ENCODE data around the gene LYPD8.

LYPD8 gene

DNA sequence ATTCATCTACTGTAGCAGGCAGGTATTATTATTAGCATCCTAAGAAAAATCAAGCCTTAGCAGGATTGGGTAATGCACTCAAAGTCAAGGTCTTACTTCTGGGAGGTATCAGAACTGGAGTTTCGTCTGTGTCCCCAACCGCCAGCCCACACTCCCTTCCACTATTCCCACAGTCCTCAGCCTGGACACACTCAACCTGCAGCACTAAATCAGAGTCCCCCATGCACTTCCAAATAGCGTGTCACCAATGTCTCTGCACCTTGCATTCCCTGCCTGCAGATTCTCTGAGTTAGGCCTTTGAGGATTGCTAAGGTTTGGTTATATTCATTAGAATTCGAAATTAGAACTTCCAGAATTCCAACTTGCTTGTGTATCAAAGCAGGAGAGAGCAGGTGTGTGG is 3.9 kb downstream of the LYPD8 start:
- H3K36me3 Mint-ChIP-seq (ENCODE audit: low read depth), result no peaks in the 10 kb centered on the region
- H3K4me1 Mint-ChIP-seq (ENCODE audit: low read depth), result peaks cover 8% of the 10 kb centered on the region
- no peaks in the 10 kb centered on the region for H3K9me3 Mint-ChIP-seq
- H3K27ac Mint-ChIP-seq, result no peak overlapping the region
- no peaks in the 10 kb centered on the region for H3K27me3 Mint-ChIP-seq (ENCODE audit: low read depth)
- no peak overlapping the region for H3K4me3 Mint-ChIP-seq

DNA sequence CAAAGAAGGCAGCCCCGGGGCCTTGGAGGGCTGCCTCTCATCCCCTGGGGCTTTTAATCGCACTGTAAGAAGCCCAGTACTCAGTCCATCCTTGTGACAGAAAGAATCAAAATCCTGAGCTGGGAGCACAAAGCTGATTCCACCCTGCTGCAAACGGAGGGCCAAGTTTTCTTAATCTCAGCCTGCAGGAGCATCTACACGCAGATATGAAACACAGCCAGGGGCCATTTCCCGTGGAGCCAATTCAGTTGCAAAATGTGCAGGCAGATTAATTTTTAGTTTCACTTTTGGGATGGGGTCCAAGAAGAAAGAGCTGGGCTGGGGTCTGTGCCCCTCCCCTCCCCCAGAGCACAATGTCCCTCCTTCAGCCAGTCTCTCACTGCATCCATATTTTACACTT is 4.4 kb downstream of the LYPD8 start:
- Mint-ChIP-seq H3K9me3 (no peaks in the 10 kb centered on the region), H3K27ac (no peak overlapping the region), H3K27me3 (ENCODE audit: low read depth) (no peaks in the 10 kb centered on the region), H3K4me3 (no peak overlapping the region), H3K36me3 (ENCODE audit: low read depth) (no peaks in the 10 kb centered on the region), H3K4me1 (ENCODE audit: low read depth) (peaks cover 8% of the 10 kb centered on the region)

DNA sequence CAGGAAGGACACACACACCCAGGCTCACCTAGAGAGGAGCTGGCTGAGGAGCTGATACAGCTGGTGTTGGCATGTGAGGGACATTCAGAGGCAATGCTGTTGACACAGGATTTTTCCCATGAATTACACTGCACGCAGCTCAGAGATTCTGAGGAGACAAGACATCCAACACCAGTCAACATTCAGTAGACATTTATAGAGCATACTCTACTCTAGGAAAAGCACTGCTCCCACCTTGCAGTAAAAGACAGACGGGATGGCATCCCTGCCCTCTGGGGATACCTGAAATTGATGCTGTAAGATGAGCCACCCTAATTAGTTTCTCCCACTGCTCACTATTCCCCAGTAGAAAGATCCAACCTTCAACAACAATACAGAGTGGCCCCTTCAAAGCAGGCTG is 5.1 kb downstream of the LYPD8 start:
- Mint-ChIP-seq H3K4me1 (ENCODE audit: low read depth) (peaks cover 8% of the 10 kb centered on the region), H3K27ac (no peak overlapping the region), H3K4me3 (no peak overlapping the region), H3K36me3 (ENCODE audit: low read depth) (no peaks in the 10 kb centered on the region), H3K9me3 (no peaks in the 10 kb centered on the region), H3K27me3 (ENCODE audit: low read depth) (no peaks in the 10 kb centered on the region)

DNA sequence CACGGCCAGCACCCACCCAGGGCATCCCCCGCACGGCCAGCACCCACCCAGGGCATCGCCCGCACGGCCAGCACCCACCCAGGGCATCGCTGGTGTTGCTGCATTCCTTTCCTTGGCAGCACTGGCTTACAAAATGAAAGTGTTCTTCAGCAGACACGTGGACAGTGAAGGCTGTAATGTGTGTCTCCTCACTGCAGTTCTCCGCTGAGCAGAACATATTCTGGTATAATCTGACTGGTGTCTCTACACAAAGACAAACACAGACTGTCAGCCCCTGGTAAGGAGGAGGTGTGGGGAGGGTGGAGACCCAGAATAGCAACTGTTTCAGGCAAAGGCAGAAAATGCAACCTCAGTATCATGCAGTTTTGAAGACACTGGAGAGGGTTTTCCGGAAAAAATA is 7.3 kb downstream of the LYPD8 start:
- Mint-ChIP-seq H3K9me3 (no peaks in the 10 kb centered on the region), H3K27ac (no peak overlapping the region), H3K4me3 (no peak overlapping the region), H3K36me3 (ENCODE audit: low read depth) (no peaks in the 10 kb centered on the region), H3K4me1 (ENCODE audit: low read depth) (peaks cover 8% of the 10 kb centered on the region), H3K27me3 (ENCODE audit: low read depth) (no peaks in the 10 kb centered on the region)

DNA sequence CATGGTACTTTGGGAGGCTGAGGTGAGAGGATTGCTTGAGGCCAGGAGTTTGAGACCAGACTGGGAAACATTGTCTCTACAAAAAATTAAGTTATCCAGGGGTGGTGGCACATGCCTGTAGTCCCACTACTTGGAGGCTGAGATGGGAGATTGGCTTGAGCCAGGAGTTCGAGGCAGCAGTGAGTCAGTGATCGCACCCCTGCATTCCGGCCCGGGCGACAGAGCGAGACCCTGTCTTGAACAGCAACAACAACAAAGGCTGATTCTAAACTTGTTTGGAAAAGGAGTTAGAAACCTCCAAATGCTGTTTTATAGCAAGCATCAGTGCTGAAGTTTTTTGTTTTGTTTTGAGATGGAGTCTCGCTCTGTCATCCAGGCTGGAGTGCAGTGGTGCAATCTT is 14.7 kb downstream of the LYPD8 start:
- no peak overlapping the region for H3K27ac Mint-ChIP-seq
- H3K27me3 Mint-ChIP-seq (ENCODE audit: low read depth), result no peaks in the 10 kb centered on the region
- no peaks in the 10 kb centered on the region for H3K36me3 Mint-ChIP-seq (ENCODE audit: low read depth)
- H3K9me3 Mint-ChIP-seq, result no peaks in the 10 kb centered on the region
- no peaks in the 10 kb centered on the region for H3K4me1 Mint-ChIP-seq (ENCODE audit: low read depth)
- no peak overlapping the region for H3K4me3 Mint-ChIP-seq

DNA sequence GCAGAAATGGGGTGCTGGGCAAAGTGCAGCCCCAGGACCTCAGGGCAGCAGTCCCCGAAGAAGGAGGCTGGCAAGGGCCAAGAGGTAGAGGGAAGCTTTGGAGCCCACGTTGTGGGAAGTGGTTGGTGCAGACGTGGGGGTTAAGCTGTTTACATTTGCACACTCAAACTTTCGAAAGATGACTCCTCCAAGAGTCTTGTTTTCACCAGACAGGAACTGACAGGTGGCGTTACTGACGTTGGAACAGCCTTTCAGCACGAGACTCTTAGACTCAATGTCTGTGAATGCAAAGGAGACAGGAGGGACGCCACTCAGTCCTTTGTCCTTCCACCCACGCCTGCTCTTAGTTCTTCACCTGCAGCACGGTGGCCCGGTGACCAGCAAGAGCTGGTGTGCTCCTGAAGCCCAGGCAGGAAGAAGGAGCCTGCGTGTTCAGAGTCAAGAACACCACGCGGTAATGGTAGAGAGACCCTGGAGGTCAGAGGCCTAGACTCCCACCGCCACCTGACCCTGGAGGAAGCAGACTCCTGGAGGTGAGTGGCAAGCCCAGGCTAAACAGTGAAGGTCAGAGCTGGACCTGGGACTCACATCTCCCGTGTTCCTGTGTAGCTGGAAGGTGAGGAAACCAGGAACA is 15.9 kb downstream of the LYPD8 start:
- no peak overlapping the region for H3K4me3 Mint-ChIP-seq
- no peak overlapping the region for H3K27ac Mint-ChIP-seq
- H3K4me1 Mint-ChIP-seq (ENCODE audit: low read depth), result no peaks in the 10 kb centered on the region

DNA sequence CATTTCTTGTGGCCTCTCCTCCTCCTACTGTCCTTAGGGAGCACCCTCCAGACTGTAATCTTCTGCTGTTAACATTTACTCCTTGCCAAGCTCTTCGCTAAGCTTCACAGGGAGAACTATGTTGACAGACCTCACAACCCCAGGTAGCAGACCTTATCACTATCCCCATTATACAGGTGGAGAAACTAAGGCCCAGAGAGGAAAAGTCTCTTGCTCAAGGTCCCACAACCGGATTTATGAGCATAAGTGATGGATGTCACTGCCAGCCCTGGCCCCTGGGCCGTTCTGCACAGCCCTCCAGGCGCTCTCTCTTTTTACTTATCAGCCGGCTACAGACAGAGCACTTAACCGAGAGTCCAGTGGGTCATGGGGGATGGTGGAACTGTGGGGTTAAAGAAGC is 18.1 kb downstream of the LYPD8 start:
- Mint-ChIP-seq H3K27me3 (ENCODE audit: low read depth) (no peaks in the 10 kb centered on the region), H3K9me3 (peaks cover 10% of the 10 kb centered on the region), H3K4me3 (no peak overlapping the region)

More for the DNA sequence above, 15.9 kb downstream of the LYPD8 start:
- H3K36me3 Mint-ChIP-seq (ENCODE audit: low read depth), result no peaks in the 10 kb centered on the region
- H3K9me3 Mint-ChIP-seq, result peaks cover 4% of the 10 kb centered on the region
- H3K27me3 Mint-ChIP-seq (ENCODE audit: low read depth), result no peaks in the 10 kb centered on the region

DNA sequence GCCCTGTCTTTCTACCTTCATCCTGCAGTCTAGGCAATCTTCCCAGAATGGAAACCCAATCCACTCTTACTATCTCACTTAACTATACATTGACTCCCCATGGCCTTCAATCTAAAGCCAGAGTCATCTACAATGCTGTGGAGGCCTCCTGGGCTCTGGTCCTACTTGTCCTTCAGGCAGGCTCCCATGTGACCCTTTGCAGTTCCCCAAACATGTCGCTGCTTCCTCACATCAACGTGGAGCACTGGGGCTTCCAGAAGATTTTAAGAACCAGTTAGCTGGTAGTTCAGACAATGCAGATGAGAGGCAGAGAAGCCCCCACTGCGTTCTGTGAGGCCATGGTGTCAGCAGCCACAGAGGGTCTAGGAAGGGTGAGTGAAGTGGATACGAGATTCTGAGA is 18.6 kb downstream of the LYPD8 start:
- H3K36me3 Mint-ChIP-seq (ENCODE audit: low read depth), result no peaks in the 10 kb centered on the region
- H3K4me1 Mint-ChIP-seq (ENCODE audit: low read depth), result no peaks in the 10 kb centered on the region
- no peak overlapping the region for H3K27ac Mint-ChIP-seq
- no peak overlapping the region for H3K4me3 Mint-ChIP-seq
- peaks cover 10% of the 10 kb centered on the region for H3K9me3 Mint-ChIP-seq
- no peaks in the 10 kb centered on the region for H3K27me3 Mint-ChIP-seq (ENCODE audit: low read depth)

More for the DNA sequence above, 18.1 kb downstream of the LYPD8 start:
- no peaks in the 10 kb centered on the region for H3K36me3 Mint-ChIP-seq (ENCODE audit: low read depth)
- no peak overlapping the region for H3K27ac Mint-ChIP-seq
- no peaks in the 10 kb centered on the region for H3K4me1 Mint-ChIP-seq (ENCODE audit: low read depth)

DNA sequence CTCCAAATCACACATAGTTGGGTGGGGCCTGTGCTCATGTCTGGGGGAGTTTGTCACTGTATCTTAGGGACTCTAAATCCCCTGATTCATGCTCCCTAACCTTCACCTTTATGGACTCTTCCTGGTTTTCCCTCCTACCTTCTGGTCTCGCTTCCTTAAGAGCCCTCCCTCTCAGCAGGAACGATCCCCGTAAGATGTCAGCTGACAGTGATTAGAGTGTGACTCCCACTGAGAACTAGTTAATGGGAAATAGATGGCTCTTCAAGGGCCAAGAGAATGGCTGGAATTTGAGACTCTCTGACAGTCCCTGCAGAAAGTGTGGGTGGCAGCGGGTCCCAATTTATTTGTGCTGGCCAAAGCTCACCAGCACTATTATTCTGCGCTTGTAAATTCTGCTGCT is 22.0 kb downstream of the LYPD8 start:
- Mint-ChIP-seq H3K27me3 (ENCODE audit: low read depth) (no peaks in the 10 kb centered on the region), H3K4me3 (no peak overlapping the region), H3K9me3 (peaks cover 10% of the 10 kb centered on the region), H3K4me1 (ENCODE audit: low read depth) (no peaks in the 10 kb centered on the region), H3K27ac (no peak overlapping the region), H3K36me3 (ENCODE audit: low read depth) (no peaks in the 10 kb centered on the region)

DNA sequence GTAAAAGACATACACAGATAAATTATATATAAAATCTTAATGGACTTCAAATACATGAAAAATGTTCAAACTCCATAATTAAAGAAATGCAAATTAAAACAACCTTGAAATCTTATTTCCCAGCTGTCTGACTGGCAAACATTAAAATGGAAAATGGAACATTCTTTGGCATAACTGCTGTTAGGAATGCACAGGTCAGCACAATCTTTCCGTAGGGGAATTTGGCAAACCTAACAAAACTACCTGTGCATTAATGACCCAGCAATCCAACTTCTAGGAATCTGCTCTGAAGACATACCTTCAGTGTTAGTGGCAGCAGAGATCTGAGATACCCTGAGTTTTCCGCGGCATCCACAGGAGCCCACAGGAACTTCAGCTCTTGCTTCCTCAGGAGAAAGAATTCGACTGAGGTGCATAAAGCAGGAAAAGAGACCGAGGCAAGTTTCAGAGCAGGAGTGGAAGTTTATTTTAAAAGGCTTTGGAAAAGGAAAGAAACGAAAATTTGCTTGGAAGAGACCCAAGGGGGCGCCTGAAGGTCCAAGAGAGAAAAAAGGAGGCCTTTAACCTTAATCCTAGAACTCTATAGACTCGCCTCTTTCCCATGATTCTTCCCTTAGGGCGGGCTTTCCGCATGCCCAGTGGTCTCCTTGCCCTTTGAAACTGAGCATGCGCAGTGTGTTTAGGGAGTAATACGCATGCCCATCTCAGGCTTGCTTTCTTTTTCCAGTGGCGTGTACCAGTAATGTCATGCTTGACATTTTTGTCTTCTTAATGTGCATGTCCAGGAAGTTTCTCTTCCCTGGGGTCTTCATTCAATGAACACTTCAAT is 24.8 kb downstream of the LYPD8 start:
- H3K27me3 Mint-ChIP-seq (ENCODE audit: low read depth), result no peaks in the 10 kb centered on the region

DNA sequence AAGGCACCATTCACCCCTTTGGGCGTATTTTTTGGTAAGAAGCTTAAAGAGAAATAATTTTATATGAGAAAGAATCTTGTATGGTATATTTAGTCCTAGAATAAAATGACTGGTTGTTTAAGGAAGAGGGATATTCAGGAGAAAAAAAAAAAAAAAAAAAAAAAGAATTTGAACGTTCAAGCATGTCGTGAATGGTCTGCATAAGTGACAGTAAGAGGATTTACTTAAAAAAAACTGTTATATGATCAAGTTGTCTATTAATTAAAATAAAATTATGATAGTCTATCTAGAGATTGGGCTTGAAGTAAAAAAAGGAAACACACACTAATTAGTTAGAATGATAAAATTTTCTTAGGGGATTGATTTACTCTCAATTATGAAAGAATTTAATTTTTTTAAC is 41.3 kb downstream of the LYPD8 start:
- no peak overlapping the region for H3K4me3 Mint-ChIP-seq
- peaks cover 21% of the 10 kb centered on the region for H3K9me3 Mint-ChIP-seq
- H3K27ac Mint-ChIP-seq, result no peak overlapping the region
- no peaks in the 10 kb centered on the region for H3K36me3 Mint-ChIP-seq (ENCODE audit: low read depth)
- H3K27me3 Mint-ChIP-seq (ENCODE audit: low read depth), result no peaks in the 10 kb centered on the region
- no peaks in the 10 kb centered on the region for H3K4me1 Mint-ChIP-seq (ENCODE audit: low read depth)

More for the DNA sequence above, 24.8 kb downstream of the LYPD8 start:
- H3K27ac Mint-ChIP-seq, result no peak overlapping the region
- no peak overlapping the region for H3K4me3 Mint-ChIP-seq
- no peaks in the 10 kb centered on the region for H3K4me1 Mint-ChIP-seq (ENCODE audit: low read depth)
- H3K36me3 Mint-ChIP-seq (ENCODE audit: low read depth), result no peaks in the 10 kb centered on the region
- H3K9me3 Mint-ChIP-seq, result peaks cover 10% of the 10 kb centered on the region

DNA sequence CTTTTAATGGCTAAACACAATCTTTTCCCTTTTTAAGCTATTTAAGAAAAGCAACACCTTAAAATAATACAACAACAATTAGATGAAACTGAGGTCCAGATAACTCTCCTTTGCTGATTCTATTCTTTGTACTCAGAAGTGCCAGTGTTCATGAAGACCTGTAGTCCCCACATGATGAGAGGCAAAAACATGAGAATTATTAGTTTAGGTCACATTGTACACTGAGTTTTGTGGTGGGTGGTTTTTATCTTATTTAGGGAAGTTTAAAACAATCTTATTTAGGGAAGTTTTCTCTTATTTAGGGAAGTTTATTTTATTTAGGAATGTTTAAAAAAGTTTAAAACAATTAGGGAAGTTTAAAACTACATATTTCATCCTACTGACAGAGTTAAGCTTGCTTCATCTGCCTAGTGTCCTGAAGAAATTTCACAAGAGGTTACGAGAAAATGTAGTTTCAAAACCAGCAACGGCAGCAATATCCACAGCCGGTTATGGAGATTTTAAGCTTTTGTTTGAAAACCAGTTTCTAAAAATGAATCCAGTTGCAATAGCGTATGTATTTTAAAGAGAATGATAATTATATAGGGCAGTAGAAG is 45.2 kb downstream of the LYPD8 start:
- no peak overlapping the region for H3K4me3 Mint-ChIP-seq
- H3K4me1 Mint-ChIP-seq (ENCODE audit: low read depth), result no peaks in the 10 kb centered on the region
- no peaks in the 10 kb centered on the region for H3K27me3 Mint-ChIP-seq (ENCODE audit: low read depth)

DNA sequence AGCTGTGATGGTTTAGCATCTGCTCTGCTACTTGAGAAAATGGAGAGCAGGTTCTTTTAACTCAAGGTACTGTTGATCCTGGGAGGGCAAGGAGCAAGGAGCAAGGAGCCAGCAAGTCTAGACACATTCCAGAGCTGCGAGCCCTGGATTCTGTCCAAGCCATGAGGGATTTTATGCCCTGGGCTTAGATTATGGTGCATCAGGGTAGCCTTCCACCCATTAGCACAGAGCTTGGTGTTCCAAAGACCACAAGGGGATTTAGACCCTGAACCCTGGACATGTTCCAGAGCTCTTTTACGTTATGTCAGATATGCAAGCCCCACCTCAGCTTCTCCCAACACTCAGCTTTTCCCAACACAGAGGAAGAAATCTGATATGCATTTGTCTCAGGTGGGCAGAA is 51.0 kb downstream of the LYPD8 start:
- Mint-ChIP-seq H3K4me1 (ENCODE audit: low read depth) (no peaks in the 10 kb centered on the region), H3K4me3 (no peak overlapping the region), H3K27ac (no peak overlapping the region), H3K9me3 (no peaks in the 10 kb centered on the region), H3K36me3 (ENCODE audit: low read depth) (no peaks in the 10 kb centered on the region), H3K27me3 (ENCODE audit: low read depth) (no peaks in the 10 kb centered on the region)

More for the DNA sequence above, 45.2 kb downstream of the LYPD8 start:
- no peaks in the 10 kb centered on the region for H3K36me3 Mint-ChIP-seq (ENCODE audit: low read depth)
- peaks cover 18% of the 10 kb centered on the region for H3K9me3 Mint-ChIP-seq
- H3K27ac Mint-ChIP-seq, result no peak overlapping the region

DNA sequence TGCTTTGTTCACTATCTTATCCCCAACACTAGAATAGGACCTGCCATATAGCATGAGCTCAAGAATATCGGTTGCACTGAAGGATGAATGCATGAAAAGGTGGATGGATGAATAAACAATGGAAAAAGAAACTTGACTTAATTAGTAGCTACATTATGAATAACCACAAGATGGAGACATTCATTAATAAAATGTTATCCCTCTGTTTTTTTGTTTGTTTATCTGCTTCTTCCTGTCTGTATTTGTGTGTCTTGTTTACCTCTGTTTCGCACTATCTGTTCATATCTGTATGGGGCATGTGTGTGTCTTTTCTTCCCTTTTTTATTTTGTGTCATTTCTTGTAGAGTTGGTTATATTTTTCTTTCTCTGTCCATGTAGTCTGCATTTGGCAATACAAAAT is 51.9 kb downstream of the LYPD8 start:
- H3K27me3 Mint-ChIP-seq (ENCODE audit: low read depth), result no peaks in the 10 kb centered on the region
- H3K9me3 Mint-ChIP-seq, result no peaks in the 10 kb centered on the region
- no peak overlapping the region for H3K27ac Mint-ChIP-seq
- no peaks in the 10 kb centered on the region for H3K4me1 Mint-ChIP-seq (ENCODE audit: low read depth)
- no peak overlapping the region for H3K4me3 Mint-ChIP-seq
- no peaks in the 10 kb centered on the region for H3K36me3 Mint-ChIP-seq (ENCODE audit: low read depth)

DNA sequence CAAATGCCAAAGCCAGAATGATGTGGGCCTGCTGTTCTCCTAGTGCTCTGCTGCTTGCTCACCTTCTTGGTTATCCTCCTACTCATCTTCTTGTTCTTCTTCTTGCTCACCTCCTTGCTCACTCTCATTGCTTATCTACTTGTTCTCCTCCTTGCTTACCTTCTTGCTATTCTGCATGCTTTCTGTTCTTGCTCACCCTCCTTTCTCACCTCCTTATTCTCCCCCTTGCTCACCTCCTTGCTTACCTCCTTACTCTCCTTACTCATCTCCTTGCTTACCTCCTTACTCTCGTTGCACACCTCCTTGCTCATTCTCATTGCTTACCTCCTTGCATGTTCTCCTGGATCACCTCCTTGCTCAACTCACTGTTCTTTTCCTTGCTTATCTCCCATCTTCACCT is 52.8 kb downstream of the LYPD8 start, which contains the start of gene OR14I1:
TSS of gene OR14I1 (minus strand) at position 53 of the 400 bp plus-strand sequence.
- Mint-ChIP-seq H3K27ac (no peak within 1 kb of the TSS), H3K4me1 (ENCODE audit: low read depth) (no peaks in the 10 kb centered on the region), H3K36me3 (ENCODE audit: low read depth) (no peaks in the 10 kb centered on the region), H3K27me3 (ENCODE audit: low read depth) (no peaks in the 10 kb centered on the region), H3K4me3 (no peak within 1 kb of the TSS), H3K9me3 (no peaks in the 10 kb centered on the region)

Measured in T-helper 1 cell treated with Interleukin-12 subunit alpha and Interleukin-12 subunit beta and Interleukin-4 antibody, amounts not matched to agents 30 μg/mL and 1 μg/mL, for 36 hours (primary cell).